ENCODE measurements around the gene TXNRD1.

The TXNRD1 gene

DNA sequence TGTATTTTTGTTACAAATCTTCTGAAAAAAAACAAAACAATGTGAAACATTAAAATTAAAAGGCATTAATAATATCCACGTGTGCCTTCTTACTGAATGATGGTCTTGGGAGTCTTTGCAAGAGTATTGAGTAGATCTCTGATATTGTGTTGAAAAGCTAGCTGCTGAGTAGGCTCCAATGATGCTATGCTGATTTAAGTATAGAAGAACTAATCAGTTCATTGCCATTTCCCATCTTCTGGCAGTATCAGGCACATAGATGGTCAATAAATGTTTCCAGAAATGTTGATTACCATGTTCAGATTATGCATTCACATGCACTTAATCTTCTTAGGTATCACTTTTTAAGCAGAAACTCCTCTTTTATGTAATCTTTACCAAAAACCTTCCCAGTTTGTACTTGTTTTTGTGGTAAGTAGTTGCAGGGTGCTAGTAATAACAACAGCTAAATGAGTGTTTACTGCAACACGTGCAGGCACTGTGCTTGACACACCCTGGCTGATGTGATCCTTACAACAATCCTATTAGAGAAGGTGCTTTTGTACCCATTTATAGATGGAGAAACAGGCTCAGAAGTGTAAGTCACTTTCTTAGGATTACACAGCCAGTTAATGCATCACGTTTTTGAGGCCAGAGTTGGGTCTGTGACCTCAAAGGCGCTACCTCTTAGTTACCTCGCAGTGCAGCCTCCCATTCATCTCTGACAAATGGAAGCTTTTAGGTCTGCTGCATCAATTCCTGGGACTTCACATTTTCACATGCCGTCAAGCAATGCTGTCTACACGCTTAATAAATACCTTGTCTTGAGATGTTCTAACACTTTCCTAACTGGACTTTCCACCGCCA, 134.9 kb downstream of the TXNRD1 start:
- no peak for DNase-seq (ENCODE audit: low read depth, low spot score)

GRCh38 chr12:104351057-104351983, 135.7 kb downstream of the TXNRD1 start:
- DNase-seq (ENCODE audit: low read depth, low spot score), result no peak

DNA sequence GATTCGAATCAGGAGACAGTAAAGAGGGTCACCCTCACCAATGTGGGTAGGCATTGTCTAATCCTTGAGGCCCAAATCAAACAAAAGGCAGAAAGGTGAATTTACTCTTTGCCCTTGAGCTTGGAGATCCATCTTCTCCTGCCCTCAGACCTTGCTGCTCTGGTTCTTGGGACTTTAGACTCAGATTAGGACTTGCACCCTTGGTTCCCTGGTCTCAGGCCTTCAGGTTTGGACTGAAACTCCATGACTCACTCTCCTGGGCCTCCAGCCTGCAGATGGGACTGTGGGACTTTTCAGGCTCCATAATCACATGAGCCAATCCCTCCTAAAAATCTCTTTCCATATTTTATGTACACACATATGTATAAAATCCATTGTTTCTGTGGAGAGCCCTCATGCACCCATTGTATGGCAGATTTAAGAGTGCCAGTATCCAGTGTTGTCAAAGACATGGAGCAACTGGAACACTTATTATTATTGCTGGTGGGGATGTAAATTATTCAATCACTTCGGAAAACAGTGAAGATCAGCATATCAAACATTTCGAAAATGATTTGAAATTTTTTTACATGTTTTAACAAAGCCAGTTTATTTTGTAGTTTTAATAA, 136.6 kb downstream of the TXNRD1 start:
- no peak for DNase-seq (ENCODE audit: low read depth, low spot score)

GRCh38 chr12:104353012-104353981, 137.7 kb downstream of the TXNRD1 start:
- no peak for DNase-seq (ENCODE audit: low read depth, low spot score)

GRCh38 chr12:104354167-104354867, 138.7 kb downstream of the TXNRD1 start:
- DNase-seq (ENCODE audit: low read depth, low spot score), result no peak

DNA sequence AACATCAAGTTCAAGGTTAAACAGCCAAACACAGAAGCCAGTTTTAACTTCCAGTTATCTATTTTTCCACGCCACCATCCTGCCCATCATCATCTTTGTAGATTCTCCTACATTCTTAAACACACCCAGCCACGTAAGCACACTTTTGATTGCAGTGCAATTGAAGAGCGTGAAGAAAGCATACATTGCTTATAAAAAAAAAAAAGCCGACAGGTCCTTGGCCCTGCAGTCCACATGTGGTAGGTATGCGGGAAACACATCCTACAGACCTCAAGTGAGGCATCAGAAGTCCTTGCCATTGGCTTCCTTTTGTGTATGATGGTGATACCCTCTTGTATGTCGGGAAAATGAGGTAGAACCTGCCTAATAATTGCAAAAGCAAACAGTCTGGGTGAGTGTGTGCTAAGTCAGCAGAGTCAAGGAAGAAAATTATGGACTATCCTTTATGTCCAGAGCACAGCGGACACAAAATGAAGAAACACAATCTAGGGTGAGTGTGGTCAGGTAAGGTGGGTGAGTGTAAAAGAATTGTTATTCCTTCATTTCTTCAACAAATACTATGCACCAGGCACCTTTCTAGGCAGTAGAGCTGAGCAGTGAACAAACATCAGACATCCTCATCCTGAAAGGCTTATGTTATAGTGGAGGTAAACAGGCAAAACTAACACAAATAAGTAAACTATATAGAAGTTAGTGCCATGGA, 139.4 kb downstream of the TXNRD1 start:
- no peak for DNase-seq (ENCODE audit: low read depth, low spot score)

DNA sequence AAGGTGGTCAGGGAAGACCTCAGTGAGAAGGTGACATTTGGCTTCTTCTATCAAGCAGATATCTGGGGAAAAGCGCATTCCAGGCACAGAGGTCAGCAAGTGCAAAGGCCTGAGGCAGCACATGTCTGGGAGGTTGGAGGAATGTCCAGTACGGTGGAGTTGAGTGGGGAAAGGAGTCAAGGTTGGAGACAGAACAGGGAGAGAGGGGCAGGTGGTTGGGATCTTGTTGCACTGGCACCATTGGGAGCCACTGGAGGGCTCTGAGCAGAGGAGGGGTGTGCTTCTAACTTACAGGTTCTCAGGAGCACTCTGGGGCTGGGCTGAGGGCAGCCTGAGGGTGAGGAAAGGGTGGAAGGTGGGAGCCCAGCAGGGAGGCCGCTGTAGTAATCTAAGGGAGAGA, 140.1 kb downstream of the TXNRD1 start:
- DNase-seq (ENCODE audit: low read depth, low spot score), result no peak

- DNase-seq (ENCODE audit: low read depth, low spot score), result no peak
Measured at GRCh38 chr12:104356231-104357115, 140.9 kb downstream of the TXNRD1 start.

GRCh38 chr12:104357421-104357952, 141.9 kb downstream of the TXNRD1 start:
- no peak for DNase-seq (ENCODE audit: low read depth, low spot score)

- DNase-seq (ENCODE audit: low read depth, low spot score), result peak; percentile 45
Measured at GRCh38 chr12:104358353-104359003, 142.9 kb downstream of the TXNRD1 start.

DNA sequence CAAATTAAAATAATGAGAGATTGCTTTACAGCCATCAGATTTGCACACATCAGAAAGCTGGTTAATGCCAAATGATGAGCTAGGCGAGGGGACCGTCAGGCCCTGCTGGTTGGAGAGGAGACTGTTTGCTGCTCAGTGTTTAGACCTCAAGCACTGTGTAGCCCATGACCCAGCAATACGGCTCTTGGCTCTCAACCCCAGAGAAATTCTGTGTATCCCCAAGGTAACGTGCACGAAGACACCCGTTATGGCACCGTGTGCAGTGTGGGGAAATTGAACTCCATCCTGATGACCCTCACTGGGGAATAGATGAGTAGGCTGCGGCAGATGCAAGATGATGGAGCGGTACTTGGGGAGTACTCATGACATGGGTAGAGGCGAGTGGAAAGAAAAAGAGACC, 143.6 kb downstream of the TXNRD1 start:
- DNase-seq (ENCODE audit: low read depth, low spot score), result no peak

DNA sequence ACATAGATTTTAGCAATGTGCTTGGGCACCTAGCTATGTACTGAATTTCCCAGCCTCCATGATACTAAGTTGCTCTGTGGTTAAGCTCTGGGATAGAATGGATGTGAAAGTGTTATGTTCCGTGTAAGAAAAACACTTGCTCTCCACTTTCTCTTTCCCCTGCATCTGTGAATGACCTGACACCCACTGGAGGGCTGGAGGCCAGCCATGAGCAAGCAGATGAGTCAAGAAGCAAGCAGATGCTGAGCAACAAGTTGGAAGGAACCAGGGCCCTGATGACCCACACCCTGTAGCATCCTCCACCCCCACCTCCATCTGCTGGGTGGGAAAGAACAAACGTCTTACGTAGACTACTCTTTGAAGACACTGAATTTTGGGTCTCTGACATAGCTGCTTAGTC, 144.6 kb downstream of the TXNRD1 start:
- no peak for DNase-seq (ENCODE audit: low read depth, low spot score)

- no peak for DNase-seq (ENCODE audit: low read depth, low spot score)
Measured at GRCh38 chr12:104360983-104361707, 145.6 kb downstream of the TXNRD1 start.

DNA sequence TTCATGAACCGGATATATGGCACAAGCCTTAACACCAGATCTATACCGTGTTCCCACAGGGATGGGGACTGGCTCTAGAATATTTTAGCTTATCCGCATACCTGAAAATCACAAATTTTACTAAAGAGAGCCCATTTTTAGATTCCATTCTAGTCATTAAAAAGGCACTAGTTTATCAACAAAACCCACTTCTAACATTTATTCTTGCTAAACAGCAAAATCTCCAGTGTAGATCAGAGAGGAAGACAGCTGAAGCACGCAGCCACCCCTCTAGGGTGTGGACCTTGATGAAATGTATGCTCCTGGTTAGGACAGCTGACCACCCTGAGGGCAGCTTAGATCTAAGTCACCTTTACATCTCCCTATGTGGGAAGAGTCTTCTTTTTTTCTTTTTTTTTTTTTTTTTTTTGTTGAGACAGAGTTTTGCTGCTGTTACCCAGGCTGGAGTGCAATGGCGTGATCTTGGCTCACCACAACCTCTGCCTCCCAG, 150.4 kb downstream of the TXNRD1 start:
- DNase-seq (ENCODE audit: low read depth, low spot score), result no peak

DNA sequence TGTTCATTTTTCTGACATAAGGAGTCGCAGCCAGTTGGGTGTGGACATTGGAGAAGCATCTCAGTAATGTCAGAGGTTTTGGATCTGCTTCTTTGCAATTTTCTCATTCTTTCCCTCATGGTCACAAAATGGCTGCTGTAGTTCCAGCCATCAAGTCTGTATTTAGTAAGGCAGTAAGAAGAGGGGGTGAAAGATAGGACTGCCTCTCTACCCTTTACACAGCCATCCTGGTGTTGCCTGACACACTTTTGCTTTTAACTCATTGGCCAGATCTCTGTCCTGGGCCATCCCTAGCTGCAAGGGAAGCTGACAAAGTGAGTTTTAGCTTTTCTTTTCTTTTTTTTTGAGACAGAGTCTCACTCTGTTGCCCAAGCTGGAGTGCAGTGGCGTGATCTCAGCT, 154.1 kb downstream of the TXNRD1 start:
- DNase-seq (ENCODE audit: low read depth, low spot score), result no peak

DNA sequence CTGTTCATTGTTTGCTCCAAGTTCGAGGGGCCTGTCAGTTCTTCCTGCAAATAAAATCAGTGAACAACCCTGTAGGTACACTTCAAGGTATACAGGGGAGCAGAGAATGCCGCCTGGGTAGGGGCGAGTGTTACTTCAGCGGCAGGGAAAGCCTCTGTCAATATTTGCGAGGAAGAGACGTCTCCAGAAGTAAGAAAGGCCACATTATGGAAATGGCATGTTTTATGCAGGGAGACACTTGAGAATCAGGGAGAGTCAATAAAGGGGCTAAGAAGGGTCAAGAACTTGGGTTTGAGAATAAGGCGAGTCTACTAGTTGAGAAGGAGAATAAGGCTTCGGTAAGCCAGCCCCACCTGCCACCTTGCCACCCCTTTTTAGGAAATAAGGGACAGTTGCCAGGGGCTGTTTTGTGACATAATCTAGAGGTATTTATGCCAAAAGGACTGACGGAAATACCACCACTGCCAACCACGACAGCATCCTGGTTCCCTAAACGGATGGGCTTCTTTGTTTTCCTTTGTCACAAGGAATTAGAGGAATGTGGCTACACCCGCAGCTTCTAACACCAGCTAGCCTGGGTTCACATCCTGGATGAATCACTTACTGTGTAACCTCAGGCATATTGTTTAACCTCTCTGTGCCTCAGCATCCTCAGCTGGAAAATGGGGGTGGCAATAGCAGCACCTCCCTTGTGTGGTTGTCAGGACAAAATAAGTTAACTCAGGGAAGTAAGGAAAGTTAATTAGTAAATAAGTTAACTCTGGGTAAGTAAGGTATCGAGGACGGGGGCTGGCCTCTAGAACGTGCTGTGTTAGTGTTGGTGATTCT, 155.7 kb downstream of the TXNRD1 start:
- no peak for DNase-seq (ENCODE audit: low read depth, low spot score)
